NCI-H82 treated with DMSO at 0.1 percent for 48 hours (cell line): ENCODE data around the gene BTBD1.

Experiments used
- DNase-seq: peaks from one replicate; lab custom pipeline; 2025; ENCODE audit not compliant: unreplicated experiment; lab: John Stamatoyannopoulos, UW

The BTBD1 gene

DNA sequence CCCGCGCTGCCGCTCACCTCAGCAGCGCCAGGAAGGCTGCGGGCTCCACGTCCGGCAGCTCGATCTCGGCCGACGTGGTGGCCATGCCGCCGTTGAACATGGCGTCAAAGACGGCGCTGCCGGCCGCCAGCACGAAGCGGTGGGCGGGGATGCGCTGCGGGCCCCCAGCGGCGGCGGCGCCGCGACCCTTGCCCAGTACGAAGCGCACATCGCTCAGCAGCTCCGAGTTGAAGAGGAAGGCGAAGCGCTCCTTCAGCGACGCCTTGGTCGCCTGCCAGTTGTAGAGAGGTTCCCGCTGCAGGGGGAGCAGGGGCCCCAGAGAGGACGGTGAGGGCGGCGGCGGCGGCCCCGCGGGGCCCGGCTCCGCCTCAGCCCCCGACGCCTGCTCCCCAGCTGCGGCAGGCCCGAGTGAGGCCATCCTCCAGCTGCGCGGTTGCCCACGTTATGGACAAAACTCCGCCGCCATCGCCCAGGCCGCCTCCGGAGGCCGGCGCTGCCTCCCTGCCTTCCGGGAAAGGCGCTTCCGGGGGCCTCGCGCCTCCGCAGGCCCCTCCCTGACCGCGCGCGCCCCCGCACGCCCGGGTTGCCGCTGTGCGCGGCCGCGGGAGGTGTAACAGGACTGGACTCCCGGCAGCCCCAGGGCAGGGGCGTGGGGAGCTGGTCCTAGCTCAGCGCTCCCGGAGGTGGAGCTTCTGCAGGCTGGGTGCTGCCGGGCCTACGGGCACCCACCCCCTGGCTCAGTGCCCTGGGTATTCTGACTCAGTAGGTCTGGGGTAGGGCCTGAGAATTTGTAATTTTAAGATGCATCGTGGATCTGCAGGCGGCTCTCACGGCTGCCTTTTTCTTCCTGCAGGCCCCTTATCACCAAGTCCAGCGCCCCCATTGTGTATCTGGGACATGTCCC is at the start of gene BTBD1:
TSS of gene BTBD1 (minus strand) at position 519 of the 904 bp plus-strand sequence. CDS start at position 418, 101 bp downstream.
- peak; percentile 79 for DNase-seq

DNA sequence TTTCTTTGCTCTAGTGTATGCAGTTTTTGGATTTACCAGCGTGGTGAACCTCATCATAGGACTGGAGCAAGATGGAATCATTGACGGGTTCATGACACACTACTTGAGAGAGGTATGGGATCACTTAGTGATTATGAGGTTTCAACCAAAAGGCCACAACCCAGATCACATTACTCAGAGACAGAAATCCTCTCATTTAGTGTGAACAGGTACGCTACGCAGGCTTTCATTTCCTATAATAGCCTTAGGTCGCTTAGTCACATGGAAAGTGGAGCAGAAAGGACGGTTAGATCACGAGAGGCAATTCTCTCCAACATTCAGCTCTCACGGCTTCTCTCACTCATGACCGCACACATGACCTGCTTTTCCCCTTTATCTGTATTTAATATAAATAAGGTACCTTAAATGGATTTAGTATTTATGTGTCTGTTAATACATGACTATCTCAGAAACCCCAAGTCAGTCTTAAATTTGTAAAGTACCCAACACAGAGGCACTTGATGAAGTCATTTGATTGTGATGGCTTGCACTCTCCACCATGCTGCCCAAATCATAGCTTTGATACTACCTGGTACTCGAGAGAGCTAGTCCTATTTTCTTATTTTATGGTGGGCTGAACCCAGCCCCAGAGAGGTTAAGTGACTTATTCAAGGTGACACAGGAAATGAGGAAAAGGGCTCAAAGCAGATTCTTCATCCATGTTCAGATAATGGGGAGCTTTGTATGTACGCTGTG is 48.9 kb upstream of the BTBD1 start:
- no peak for DNase-seq

DNA sequence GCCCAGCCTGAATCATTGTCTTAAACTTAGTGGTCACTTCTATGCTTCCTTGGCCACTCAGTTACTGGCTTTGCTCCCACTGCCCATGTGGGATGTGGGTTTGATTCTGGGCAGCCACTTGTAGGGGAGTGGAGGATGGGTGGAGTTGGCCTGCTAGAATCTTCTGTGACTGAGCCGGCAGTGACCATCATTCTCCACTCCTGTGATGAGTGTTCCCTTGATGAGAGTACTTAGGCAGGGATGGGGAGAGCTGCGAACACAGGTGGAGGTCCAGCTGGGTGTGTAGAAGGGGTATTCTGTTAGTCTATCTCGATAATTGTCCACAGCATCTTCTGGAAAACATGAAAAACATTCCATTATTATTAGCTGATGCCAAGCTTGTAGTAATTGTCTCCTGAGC is 48.4 kb upstream of the BTBD1 start:
- no peak for DNase-seq

DNA sequence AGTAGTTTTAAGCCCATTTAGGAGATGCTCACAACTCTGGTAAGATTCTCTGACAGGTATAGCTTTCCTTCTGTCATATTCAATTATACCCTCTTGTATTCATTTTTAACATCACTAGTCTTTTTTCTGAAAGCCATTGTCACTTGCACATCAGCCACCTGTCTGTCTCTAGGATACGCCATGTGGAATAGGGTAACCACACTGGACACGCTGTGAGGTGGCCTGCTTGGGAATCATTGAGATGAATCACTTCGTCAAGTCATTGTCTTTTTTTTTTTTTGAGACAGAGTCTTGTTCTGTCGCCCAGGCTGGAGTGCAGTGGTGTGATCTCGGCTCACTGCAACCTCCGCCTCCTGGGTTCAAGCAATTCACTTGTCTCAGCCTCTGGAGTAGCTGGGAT is 47.8 kb upstream of the BTBD1 start:
- no peak for DNase-seq

DNA sequence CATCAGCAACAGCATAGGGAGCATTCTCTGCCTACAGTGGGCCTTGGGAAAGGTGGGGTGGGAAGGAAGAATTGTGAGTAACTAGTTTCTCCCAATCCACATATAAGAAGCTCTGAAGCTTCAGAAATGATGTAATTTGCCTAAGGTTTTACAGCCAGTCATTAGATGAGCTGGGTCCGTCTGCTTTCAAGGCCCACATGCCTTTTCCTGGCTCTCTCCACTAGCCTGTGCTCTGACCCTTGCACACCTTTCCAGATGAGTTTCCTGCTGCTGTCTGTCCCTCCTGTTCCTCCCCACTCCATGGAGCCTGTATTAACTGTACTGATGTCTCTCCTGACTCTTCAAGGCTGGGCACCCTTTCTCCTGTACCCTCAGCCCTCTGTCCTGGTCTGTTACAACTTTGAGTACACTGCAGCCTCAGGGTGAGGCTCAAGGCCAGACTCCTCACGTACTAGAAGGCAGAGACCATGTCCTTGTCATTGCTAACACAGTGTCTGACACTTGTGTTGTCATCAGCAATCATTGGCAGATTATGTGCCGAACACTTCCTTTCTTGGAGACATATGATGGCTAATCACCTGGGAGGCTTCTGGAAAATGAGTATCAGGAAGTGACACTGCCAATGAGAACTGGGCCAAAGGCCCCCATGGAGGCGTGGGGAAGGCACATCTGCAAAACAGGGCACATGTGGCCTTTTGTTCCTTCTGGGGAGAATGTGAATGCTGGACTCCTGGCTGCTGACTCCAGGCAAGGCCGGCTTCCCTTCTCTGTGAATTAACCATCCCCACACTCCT is 47.0 kb upstream of the BTBD1 start:
- DNase-seq, result no peak

DNA sequence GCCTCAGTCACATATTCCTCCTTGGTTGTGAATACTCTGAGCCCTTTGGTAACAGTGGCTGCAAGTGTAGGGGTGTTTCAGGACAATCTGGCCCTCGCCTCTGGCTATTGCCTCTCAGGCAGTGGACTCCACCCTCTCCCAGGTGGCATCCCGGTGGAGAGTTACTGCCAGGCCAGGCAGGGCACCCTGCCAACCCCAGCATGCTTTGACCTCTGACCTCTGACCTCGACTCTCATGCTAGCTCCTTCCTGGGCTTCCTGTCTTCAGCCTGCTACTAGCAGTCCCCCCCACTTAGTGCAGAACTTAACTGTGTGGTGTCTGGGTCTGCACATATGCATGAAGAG is 45.9 kb upstream of the BTBD1 start:
- no peak for DNase-seq

DNA sequence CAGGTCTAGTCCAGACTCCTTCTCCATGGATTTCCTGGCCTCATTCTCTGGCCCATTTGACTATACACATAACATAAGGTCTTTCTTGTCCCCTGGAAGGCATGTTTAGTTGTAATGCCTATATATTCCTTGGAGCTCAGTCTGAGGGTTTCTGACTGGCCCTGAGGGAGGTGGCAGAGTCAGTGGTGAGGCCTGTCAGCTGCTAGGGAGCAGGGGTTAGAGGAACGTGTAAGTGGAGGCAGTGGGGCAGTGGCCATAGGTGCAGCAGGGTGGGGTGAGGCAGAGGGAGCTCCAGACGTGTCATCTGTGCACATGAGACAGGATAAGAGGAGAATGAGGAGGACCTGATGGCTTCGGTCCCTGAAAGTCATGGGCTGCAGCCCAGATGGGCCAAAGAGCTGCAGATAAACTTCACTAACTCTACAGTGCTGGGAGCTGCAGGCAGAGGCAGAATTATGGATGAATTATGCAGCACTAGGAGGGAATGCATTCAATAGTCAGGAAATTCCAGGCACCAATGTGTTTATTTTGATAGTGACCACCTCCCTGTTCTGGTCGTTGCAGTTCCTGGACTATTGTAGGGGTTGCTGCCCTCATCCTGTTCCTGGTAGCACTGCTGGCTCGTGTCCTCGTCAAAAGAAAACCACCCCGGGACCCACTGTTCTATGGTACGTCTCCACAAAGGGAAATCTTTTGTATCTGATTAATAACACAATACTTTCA is 45.3 kb upstream of the BTBD1 start:
- no peak for DNase-seq

DNA sequence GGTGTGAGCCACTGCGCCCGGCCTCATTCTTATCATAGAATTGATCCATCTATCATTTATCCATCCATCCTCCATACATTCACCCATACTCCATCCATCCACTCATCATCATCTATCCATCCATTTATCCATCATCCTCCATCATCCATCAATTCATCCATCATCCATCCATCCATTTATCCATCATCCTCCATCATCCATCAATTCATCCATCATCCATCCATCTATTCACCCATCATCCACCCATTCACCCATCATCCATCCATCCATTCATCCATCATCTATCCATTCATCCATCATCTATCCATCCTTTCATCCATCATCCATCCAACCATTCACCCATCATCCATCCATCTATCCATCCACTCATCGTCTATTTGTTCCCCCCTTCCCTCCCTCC is 44.1 kb upstream of the BTBD1 start:
- DNase-seq, result no peak

DNA sequence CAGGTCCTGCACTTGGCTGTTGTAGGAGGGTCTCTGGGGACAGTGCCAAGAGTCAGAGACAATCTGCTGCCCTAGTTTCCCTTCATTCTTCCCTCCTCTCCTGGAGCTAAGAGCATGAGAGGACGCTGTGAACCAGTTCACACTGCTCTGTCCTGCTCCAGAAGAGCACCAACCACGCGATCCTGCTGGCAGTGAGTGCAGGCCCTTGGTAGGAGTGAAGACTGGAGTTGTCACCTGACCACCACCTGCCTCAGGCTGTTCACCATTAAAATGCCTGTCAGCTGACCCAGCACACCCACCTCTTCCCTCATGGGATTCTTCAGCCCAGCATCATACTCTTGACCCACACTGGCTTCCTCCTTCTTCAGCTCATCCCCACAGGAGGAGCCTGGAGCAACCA is 43.3 kb upstream of the BTBD1 start:
- DNase-seq, result no peak

DNA sequence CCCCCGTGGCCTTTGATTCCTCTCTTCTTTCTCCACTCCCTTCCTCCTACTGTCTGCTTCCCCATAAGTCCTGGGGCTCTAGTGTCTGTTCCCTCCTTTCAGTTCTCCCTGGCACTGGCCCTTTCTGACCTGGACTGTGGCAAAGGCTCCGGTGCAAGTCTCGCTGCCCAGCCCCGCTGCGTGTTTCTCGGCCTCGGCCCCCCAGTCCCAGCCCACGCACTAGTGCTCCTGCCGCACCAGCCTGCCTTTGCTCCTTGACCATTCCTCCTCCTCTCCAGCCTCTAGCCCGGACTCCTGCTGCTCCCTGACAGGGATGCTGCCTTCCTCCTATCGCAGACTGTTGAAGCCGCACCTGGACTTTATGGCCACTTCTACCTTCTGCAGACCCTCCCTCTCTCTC is 42.5 kb upstream of the BTBD1 start:
- no peak for DNase-seq

DNA sequence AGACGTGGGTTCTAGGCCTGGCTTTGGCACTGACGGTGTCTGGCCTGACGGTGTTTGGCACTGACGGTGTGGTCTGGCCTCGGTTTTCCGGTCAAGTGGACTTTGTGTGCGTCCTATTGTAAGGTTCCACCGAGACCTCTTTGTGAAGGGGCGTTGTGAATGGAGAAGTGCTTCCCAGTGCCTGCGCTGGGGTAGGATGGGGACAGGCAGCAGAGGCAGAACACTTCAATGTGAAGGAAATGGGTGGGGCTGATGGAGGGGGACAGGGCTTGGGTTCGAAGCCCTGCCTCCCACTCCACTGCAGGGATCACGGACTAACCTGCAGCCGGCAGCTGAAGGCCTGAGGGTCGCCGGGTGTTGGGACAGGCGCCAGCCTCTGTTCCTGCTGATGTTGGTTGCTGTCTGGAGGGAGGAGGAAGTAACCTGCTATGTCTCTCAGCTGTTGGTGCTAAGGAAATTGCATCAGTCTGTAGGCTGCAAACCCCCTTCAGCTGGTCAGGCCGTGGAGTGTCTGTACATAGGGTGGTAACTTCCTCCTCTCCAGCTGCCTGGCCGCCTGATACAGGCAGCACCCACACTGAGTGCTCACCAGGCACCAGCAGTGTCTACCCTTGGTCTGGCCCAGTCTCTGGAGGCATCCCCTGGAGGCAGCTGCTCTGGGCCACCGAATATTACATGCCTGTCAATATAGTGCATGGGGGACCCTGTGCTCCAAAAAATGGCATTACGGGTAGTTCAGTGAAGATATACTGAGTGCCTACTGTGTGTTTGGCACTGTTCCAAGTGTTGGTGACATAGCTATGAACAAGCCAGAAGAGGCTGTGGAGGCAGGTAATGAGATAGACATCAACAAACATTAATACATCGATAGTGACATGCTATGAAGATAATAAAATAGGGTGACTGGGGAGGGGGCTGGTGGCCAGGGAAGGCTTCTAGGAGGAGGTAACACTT is 41.5 kb upstream of the BTBD1 start:
- no peak for DNase-seq

DNA sequence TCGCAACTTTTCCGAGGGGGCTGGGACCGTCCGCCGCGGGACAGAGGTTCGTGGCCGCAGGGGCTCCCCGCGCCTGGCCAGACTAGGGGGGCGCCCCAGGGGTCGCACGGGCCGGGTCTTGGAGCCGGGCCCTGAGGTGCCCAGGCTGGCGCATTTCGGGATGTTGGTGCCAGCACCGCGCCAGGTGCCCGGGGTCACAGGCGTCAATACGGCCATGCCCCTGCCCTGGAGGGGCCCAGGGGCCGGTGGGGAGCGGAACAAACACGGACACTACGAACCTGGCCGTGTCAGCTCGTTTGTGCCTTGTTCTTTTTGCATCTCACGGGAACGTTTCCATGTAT is 40.8 kb upstream of the BTBD1 start:
- DNase-seq, result no peak

DNA sequence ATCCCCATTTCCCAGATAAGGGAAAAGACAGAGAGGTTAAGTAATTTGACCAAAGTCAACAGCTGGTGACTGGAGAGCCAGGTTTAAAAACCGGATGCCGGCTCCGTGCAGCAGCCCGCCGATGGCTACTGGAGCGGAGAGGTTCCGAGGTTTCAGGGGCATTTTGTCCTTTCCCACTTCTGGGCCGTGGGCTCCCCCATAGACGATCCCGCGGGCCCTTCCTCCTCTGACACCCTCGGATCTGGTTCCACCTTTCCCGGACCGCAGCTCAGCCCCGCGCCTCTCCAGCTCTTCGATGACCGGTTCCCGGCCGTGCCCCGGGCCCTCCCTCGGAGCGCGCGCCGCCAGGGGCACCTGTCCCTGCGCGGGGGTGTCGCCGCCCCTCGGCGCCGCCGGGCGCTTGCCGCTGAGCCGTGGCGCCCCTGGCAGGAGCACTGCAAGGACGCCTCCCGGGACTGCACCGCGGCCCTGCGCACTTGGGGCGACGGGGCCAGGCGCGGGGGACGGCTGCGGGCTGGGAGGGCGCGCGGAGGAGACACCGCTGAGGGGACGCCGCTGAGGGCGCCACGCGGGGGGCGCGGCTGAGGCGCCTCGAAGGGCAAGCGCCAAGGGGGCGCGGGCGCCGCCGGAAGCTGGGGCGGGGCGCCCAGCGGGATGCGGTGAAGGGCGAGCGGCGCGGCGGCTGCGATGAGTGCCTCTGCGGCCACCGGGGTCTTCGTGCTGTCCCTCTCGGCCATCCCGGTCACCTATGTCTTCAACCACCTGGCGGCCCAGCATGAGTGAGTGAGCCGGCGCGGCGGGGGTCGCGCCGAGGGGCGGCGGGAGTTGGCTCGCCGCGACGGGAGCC is 40.2 kb upstream of the BTBD1 start, which contains the start of gene TM6SF1:
TSS of gene TM6SF1 (plus strand) at position 652 of the 847 bp plus-strand sequence. CDS start at position 688, 36 bp downstream.
- no peak for DNase-seq

DNA sequence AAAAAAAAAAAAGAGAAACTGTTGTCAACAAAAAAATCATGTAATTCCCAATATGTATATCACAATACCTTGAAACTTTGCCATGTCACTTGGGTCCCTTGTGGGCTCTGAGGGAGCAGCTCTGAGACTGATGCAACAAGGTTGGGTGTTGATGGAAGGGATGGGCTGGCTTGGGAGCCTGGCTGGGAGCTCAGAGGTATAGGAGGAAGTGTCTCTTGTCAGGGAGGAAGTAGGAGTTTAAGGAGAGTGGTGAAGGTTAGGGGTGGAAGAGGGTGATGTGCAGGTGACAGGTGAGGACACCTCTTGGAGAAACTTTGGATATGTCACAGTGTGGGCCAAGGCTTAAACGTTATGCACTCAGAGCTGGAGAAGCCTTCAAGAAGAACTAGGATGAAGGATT is 38.4 kb upstream of the BTBD1 start:
- DNase-seq, result no peak

DNA sequence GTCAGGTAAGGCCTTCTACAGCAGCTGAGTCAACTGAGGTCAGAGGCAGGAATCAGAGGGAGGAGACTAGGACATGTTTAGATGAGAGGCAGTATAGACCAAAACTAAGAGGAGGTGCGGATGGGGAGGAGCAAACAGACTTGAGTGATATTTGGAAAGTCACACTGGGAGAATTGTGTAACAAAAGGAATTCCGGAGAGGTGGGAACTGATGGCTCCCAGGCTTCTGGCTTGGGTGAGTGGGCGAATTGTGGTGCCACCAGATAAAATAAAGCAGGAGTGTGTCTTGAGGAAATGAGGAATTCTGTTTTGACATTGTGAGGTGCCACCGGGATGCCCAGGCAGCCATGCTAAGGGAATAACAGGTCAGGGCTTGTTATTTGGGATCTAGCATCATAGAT is 37.1 kb upstream of the BTBD1 start:
- DNase-seq, result no peak

DNA sequence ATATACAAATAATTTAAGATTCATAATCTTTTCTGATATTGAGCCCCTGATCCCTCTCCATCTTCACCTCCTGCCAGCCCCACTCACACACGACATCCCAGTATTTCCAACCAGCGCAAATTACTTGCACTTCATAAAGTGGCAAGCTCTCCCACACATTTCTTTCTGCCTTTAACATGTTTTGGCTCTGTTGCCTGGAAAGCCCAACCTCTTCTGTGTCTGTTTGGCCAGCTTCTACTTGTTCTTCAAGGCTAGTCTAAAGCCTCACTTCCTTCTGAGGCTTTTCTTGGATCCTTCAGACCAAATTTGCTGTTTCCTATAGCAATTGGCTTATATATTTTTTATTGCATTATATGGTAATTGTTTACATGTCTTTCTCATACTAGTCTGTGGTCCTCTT is 35.3 kb upstream of the BTBD1 start:
- DNase-seq, result no peak

DNA sequence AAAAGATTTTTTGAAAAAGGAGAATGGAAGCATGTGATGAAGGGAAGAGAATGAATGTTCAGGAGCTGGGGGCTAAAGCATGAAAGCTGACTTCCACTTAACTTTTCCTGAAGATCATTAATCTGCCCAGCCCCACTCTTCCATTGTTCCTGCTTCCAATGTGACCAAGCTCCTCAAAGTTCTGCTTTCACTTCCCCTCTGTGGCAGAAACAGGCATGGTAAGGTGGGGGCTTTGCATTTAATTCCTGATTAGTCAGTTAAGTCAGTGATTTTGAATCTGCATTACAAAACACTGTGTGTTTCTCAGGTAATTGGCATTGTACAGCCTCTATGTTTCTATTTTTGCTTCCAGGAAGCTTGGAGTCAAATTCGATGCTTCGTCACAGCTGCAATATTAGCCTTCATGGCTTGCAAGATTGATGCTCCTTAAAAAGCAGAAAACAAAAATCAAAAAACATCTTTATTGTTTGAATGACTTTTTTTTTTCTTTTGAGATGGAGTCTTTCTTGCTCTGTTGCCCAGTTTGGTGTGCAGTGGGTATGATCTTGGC is 33.1 kb upstream of the BTBD1 start:
- DNase-seq, result no peak

DNA sequence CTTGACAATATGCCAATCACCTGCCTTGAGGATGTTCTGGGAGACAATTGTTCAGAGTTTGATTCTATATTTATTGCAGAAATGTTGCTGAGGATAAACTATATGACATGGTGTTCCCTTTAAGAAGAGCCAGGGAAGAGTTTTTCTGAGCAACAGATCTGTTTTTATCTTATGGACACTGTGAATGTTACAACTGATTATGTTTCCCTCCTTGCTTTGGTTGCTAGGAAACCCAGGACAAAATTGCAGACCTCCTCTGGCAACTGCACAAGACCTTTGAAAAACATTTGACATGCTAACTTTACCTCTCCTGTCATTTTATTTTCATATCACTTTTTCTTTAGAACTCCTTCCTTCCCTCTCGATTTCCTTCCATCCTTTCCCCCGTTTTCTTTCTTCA is 32.2 kb upstream of the BTBD1 start:
- DNase-seq, result no peak

DNA sequence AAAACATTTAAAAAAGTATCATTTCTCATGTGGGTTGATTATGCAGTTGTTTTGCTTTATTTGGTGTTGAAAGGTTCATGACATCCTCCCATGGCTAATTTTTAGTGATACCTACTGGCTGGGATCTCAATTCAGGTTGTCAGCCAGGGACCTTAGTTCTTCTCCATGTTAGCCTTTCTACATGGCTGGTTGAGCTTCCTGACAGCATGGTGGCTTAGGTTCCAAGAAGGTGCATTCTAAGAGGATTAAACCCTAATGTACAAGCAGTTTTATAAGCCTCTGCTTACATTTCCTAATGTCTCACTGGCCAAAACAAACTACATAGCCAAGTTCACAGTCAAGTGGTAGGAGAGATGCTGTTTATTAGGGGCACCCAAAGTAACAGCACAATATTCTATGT is 31.0 kb upstream of the BTBD1 start:
- DNase-seq, result no peak
